Mucosa of rectum (tissue), 2 donors: ENCODE data around the gene SEMA6A.

Source experiments
- H3K27ac ChIP-seq, 2 donors: one replicate each; pipeline ENCODE4 v1.7.0; 2013; ENCODE audit warnings: inconsistent platforms in 2 of 2, low read depth in 2 of 2, low read length in 2 of 2
- H3K27me3 ChIP-seq, 2 donors: one replicate each; pipeline ENCODE4 v1.7.0; 2013; ENCODE audit warnings: low read length in 2 of 2; ENCODE audit not compliant: control insufficient read depth in 2 of 2, insufficient read depth in 2 of 2
- H3K36me3 ChIP-seq, 2 donors: one replicate each; pipeline ENCODE4 v1.7.0; 2013; ENCODE audit warnings: low read length in 2 of 2; ENCODE audit not compliant: control insufficient read depth in 2 of 2, insufficient read depth in 2 of 2
- H3K4me1 ChIP-seq, 2 donors: one replicate each; pipeline ENCODE4 v1.7.0; 2013; ENCODE audit warnings: low read length in 2 of 2, mild to moderate bottlenecking in 1 of 2; ENCODE audit not compliant: control insufficient read depth in 2 of 2, insufficient read depth in 2 of 2
- H3K4me3 ChIP-seq, 2 donors: one replicate each; pipeline ENCODE4 v1.7.0; 2013; ENCODE audit warnings: low read length in 2 of 2
- H3K9ac ChIP-seq, 2 donors: one replicate each; pipeline ENCODE4 v1.7.0; 2013; ENCODE audit warnings: low read length in 2 of 2, low read depth in 1 of 2, mild to moderate bottlenecking in 1 of 2
- H3K9me3 ChIP-seq, 2 donors: one replicate each; pipeline ENCODE4 v1.7.0; 2013; ENCODE audit warnings: low read length in 2 of 2; ENCODE audit not compliant: control insufficient read depth in 2 of 2
- donor health status: healthy.
- donor health status: Normal muscosa, but diverticular disease.

SEMA6A gene

GRCh38 chr5:116536316-116537083 lies 38.1 kb downstream of the SEMA6A start:
- Histone ChIP-seq H3K4me3 (peak overlapping the region in 1 of 2 donors; percentile 28), H3K27ac (peak overlapping the region in 1 of 2 donors; percentile 51), H3K4me1 (peaks cover 0 to 44% of the 10 kb centered on the region in 2 donors), H3K27me3 (no peaks in the 10 kb centered on the region), H3K9me3 (no peaks in the 10 kb centered on the region), H3K9ac (no peak overlapping the region), H3K36me3 (no peaks in the 10 kb centered on the region)

- no peaks in the 10 kb centered on the region for H3K27me3 ChIP-seq
- H3K9me3 ChIP-seq = no peaks in the 10 kb centered on the region
- peaks cover 4 to 44% of the 10 kb centered on the region in 2 donors for H3K4me1 ChIP-seq
- H3K36me3 ChIP-seq = no peaks in the 10 kb centered on the region
- no peak overlapping the region for H3K4me3 ChIP-seq
- no peak overlapping the region for H3K27ac ChIP-seq
- H3K9ac ChIP-seq = no peak overlapping the region
Observed at GRCh38 chr5:116534964-116535651, 39.5 kb downstream of the SEMA6A start.

- Histone ChIP-seq H3K9me3 (no peaks in the 10 kb centered on the region), H3K27ac (peak overlapping the region; percentile 10 to 46), H3K36me3 (no peaks in the 10 kb centered on the region), H3K9ac (no peak overlapping the region), H3K4me3 (no peak overlapping the region), H3K4me1 (peaks cover 22 to 59% of the 10 kb centered on the region in 2 donors), H3K27me3 (no peaks in the 10 kb centered on the region)
Observed at GRCh38 chr5:116532762-116533525, 41.7 kb downstream of the SEMA6A start.

- Histone ChIP-seq H3K9me3 (no peaks in the 10 kb centered on the region), H3K4me1 (peaks cover 22 to 51% of the 10 kb centered on the region in 2 donors), H3K36me3 (no peaks in the 10 kb centered on the region), H3K27me3 (no peaks in the 10 kb centered on the region), H3K27ac (peak overlapping the region in 1 of 2 donors; percentile 2), H3K9ac (no peak overlapping the region), H3K4me3 (no peak overlapping the region)
Observed at GRCh38 chr5:116531635-116532034, 43.0 kb downstream of the SEMA6A start.

- H3K36me3 ChIP-seq = no peaks in the 10 kb centered on the region
- no peaks in the 10 kb centered on the region for H3K9me3 ChIP-seq
- H3K4me1 ChIP-seq = peaks cover 22 to 52% of the 10 kb centered on the region in 2 donors
- no peaks in the 10 kb centered on the region for H3K27me3 ChIP-seq
- H3K9ac ChIP-seq = no peak overlapping the region
- H3K27ac ChIP-seq = no peak overlapping the region
- no peak overlapping the region for H3K4me3 ChIP-seq
Observed at GRCh38 chr5:116531117-116531516, 43.5 kb downstream of the SEMA6A start.

- H3K4me1 ChIP-seq = peaks cover 22 to 48% of the 10 kb centered on the region in 2 donors
- H3K27me3 ChIP-seq = no peaks in the 10 kb centered on the region
- H3K4me3 ChIP-seq = no peak overlapping the region
- H3K9ac ChIP-seq = no peak overlapping the region
- H3K27ac ChIP-seq = no peak overlapping the region
- no peaks in the 10 kb centered on the region for H3K36me3 ChIP-seq
- H3K9me3 ChIP-seq = no peaks in the 10 kb centered on the region
Observed at GRCh38 chr5:116530276-116530675, 44.3 kb downstream of the SEMA6A start.

- Histone ChIP-seq H3K9me3 (no peaks in the 10 kb centered on the region), H3K4me3 (peak overlapping the region; percentile 5 to 32), H3K27me3 (no peaks in the 10 kb centered on the region), H3K9ac (peak overlapping the region in 1 of 2 donors; percentile 48), H3K4me1 (peaks cover 27 to 54% of the 10 kb centered on the region in 2 donors), H3K27ac (peak overlapping the region; percentile 80 to 90), H3K36me3 (no peaks in the 10 kb centered on the region)
Observed at GRCh38 chr5:116529615-116530014, 45.0 kb downstream of the SEMA6A start.

GRCh38 chr5:116528519-116529234 lies 45.9 kb downstream of the SEMA6A start:
- peak overlapping the region; percentile 42 to 57 for H3K9ac ChIP-seq
- H3K9me3 ChIP-seq = no peaks in the 10 kb centered on the region
- H3K4me3 ChIP-seq = peak overlapping the region; percentile 43 to 60
- no peaks in the 10 kb centered on the region for H3K36me3 ChIP-seq
- no peaks in the 10 kb centered on the region for H3K27me3 ChIP-seq
- peaks cover 34 to 54% of the 10 kb centered on the region in 2 donors for H3K4me1 ChIP-seq
- peak overlapping the region; percentile 80 to 90 for H3K27ac ChIP-seq

- Histone ChIP-seq H3K27me3 (no peaks in the 10 kb centered on the region), H3K9me3 (no peaks in the 10 kb centered on the region), H3K27ac (peak overlapping the region; percentile 69 to 90), H3K9ac (peak overlapping the region in 1 of 2 donors; percentile 57), H3K4me1 (peaks cover 34 to 43% of the 10 kb centered on the region in 2 donors), H3K4me3 (no peak overlapping the region), H3K36me3 (no peaks in the 10 kb centered on the region)
Observed at GRCh38 chr5:116527582-116527981, 47.0 kb downstream of the SEMA6A start.
